Stimulated activated CD4-positive, alpha-beta T cell treated with anti-CD3 and anti-CD28 coated beads, TNF-alpha, amount 100 ng/mL, for 24 hours (primary cell): Measurements from ENCODE around the gene JPT1.
"Not testable (repeated sequence)": the region's sequence is repeated elsewhere in the genome, so short reads cannot be mapped to it uniquely, and the experiment has no call there.

ENCODE experiments used
- DNase-seq, 3 experiments: peaks; one replicate each; pipeline ENCODE4 v3.0.0-alpha.2; 2020; ENCODE audit warnings: low read depth in 3 of 3

Gene JPT1

GRCh38 chr17:75158480-75158879 is 4.2 kb upstream of the JPT1 start:
- DNase-seq: not testable (repeated sequence)

GRCh38 chr17:75155191-75155601 is 884 bp upstream of the JPT1 start:
- no peak for DNase-seq

GRCh38 chr17:75153780-75154194 is 525 bp downstream of the JPT1 start:
- peak in 1 of 3 experiments; percentile 38 for DNase-seq

GRCh38 chr17:75152922-75153779 is 1.2 kb downstream of the JPT1 start:
- DNase-seq: peak in 1 of 3 experiments; percentile 27

DNA sequence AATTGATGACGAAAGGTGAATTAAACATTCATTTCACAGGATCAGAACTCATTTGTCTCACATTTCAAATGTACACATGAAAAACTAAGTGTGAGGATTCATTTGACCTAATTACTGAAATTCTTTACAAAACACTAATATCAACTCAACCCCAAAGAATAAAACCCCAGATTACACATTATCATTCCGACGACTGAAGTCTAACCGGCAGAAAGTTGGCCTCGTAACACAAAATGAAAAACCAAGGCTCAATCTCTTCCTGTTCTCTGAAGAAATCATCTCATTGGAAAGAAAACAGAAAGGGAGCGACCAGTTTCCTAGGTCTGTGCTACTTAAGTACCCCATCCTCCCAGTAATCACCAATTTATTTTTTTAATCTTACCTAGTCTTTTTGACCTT is 1.8 kb downstream of the JPT1 start:
- DNase-seq: no peak

- DNase-seq: no peak
These were observed 2.4 kb downstream of the JPT1 start for GRCh38 chr17:75151930-75152329.

DNA sequence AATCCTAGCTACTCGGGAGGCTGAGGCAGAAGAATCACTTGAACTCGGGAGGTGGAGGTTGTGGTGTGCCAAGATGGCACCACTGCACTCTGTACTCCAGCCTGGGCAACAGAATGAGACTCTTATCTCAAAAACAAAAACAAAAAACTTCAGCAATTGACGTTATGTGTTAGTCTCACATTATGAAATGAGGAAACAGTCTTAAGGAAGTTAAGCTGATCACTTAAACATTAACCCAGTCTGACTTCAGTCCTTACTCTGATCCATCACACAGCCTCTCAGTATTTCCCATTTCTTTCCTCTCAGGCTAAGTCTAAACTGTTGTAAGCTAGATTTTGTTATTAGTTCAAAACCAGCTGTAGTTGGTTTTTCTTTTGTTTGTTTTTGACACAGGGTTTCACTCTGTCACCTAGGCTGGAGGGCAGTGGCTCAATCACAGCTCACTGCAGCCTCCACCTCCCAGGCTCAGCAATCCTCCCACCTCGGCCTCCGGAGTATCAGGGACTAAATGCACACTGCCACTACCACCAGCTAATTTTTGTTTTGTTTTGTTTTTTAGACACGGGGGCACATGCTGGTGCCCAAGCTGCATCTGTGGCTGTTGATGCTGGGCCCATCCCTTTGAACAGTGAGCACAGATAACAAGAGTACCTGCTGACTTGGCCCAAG is 6.3 kb downstream of the JPT1 start:
- DNase-seq: no peak

DNA sequence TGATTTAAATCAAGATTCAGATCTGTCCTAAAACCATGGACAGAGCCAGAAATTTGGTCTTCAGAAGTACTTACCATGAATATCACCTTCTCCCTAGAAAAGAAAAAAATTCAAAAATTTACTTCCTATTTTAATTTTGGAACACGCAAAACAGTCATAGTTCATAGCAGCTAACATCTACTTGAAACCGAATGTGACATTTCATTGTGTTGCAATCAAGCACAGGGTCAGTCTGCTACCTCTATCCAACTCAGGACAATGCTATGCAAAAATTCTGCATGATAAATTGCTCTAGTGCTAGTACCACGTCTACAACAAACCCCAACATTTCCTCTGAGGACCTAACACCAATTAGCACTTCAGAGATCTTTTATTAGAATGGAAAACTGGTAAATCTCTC is 7.7 kb downstream of the JPT1 start:
- no peak for DNase-seq

DNA sequence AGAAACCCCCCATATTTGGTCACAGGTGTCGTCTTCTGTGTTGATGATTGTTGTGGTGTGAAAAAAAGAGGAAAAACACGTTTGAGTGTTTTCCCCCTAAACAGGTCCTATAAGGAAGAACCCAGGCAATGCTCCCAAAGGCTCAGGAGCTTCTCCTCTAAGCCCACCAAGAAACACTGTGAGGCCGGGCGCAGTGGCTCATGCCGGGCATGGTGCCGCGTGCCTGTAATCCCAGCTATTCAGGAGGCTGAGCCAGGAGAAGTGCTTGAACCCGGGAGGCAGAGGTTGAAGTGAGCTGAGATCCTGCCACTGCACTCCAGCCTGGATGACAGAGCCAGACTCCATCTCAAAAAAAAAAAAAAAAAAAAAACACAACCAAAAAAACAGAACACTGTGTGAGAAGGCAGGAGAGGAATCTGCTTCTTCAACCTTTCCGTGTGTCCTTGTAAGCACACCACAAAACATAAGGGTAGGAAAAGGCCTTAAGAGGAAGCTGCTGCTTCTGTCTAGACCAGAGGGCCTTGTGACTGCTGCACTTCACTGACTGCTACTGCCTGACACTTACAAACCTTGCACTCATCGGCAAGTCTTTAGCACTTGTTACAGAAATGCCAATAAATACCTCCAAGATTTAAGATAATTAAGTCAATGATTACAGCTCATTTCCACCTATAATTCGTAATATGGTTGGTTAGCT is 9.3 kb downstream of the JPT1 start:
- DNase-seq: no peak

DNA sequence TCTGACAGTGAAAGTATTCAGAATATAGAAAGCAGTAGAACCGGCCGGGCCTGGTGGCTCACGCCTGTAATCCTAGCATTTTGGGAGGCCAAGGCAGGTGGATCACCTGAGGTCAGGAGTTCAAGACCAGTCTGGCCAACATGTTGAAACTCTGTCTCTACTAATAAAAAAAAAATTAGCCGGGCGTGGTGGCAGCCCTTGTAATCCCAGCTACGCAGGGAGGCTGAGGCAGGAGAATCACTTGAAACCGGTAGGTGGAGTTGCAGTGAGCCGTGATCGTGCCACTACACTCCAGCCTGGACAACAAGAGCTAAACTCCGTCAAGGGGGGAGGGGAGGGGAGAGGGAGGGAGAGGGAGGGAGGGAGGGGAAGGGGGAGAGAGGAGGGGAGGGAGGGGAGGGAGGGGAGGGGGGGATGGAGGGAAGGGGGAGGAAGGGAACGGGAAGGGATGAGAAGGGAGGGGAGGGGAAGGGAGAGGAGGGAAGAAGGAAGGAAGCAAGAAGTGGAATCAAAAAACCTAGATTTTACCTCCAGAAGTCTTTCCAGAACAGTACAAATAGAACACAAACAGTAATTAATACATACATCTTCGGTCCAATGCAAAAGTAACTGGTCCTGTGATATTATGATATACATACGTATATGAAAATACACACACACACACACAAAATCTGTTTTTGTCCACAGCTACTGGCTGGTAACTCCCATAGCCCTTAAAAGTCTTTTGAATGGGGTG is 11.9 kb downstream of the JPT1 start:
- no peak for DNase-seq

DNA sequence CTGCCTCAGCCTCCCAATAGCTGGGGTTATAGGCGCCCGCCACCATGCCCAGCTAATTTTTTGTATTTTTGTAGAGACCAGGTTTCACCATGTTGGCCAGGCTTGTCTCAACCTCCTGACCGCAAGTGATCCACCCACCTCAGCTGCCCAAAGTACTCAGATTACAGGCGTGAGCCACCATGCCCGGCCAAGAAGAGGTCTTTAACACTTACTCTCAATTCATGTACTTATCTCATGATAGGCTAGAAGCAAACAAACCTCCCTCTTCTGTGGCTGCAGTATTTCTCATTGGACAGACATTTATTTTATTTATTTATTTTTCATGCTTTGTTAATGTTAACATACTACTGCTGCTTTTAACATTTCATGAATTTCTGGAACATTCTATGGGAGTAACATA is 15.8 kb downstream of the JPT1 start:
- DNase-seq: no peak

DNA sequence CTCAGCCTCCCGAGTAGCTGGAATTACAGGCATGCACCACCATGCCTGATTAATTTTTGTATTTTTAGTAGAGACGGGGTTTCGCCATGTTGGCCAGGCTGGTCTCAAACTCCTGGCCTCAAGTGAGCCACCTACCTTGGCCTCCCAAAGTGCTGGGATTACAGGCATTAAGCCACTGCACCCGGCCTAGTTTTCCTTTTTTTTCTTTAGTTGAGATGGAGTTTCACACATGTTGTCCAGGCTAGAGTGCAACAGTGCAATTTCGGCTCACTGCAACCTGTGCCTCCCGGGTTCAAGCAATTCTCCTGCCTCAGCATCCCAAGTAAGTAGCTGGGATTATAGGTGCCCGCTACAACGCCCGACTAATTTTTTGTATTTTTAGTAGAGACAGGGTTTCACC is 16.6 kb downstream of the JPT1 start:
- not testable (repeated sequence) for DNase-seq

- DNase-seq: no peak
These were observed 18.4 kb downstream of the JPT1 start for GRCh38 chr17:75135946-75136345.

- no peak for DNase-seq
These were observed 18.9 kb downstream of the JPT1 start for GRCh38 chr17:75135452-75135851.

- not testable (repeated sequence) for DNase-seq
These were observed 20.5 kb downstream of the JPT1 start for GRCh38 chr17:75133607-75134347.

- no peak for DNase-seq
These were observed 21.3 kb downstream of the JPT1 start for GRCh38 chr17:75133001-75133400.

DNA sequence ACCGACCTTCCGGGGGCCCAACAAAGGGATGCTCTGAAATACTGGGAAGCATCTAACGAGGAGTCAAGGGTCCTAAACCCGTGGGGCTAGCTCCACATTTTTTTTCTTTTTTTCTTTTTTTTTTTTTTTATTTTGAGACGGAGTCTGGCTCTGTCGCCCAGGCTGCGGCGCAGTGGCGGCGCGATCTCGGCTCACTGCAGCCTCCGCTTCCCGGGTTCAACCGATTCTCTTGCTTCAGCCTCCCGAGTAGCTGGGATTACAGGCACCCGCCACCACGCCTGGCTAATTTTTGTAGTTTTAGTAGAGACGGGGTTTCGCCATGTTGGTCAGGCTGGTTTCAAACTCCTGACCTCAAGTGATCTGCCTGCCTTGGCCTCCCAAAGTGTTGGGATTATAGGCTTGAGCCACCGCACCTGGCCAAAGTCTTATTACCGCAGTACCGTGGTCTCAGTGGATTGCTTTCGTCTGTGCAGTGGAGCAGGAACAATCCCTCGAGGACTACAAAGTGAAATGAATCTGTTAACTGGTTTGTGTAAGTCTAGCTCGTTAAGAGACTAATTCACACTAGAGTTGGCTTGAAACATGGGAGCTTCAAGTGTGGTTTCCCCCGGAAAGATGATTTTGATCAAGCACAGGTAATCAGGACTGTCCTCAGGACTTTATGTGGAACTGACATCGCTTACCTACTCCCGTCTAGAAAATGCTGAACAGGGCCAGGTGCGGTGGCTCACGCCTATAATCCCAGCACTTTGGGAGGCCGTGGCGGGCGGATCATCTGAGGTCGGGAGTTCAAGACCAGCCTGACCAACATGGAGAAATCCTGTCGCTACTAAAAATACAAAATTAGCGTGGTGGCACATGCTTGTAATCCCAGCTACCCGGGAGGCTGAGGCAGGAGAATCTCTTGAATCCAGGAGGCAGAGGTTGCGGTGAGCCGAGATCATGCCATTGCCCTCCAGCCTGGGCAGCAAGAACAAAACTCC is 22.0 kb downstream of the JPT1 start:
- DNase-seq: not testable (repeated sequence)

- peak; percentile 43 to 78 (median 60) for DNase-seq
These were observed 22.9 kb downstream of the JPT1 start, which contains the start of gene NT5C for GRCh38 chr17:75131278-75132017. TSS of gene NT5C (minus strand) at chr17:75131742. CDS start at chr17:75131707, 35 bp downstream.
